HepG2 (cell line): Measurements from ENCODE around the gene E2F1. TPM values are rescaled to one million over a fixed set of nuclear protein-coding genes. Genes with fewer than 3 reads are reported as not detected.

ENCODE experiments used
- ATF7-NPFF ChIP-seq: sonication (generic); formaldehyde crosslinking; IDR thresholded peaks from 2 replicates; pipeline ENCODE4 v1.8.1; 2023; ENCODE audit warnings: mild to moderate bottlenecking, low read depth, missing genetic modification reagents, moderate library complexity
- EHMT2 ChIP-seq: fragments of 200-600 bp; sonication (generic); IDR thresholded peaks from 2 replicates; pipeline ENCODE4 v1.7.0; 2017; ENCODE audit warnings: antibody characterized with exemption, low read depth, low read length, borderline replicate concordance
- GLI4 ChIP-seq: sonication (generic); formaldehyde crosslinking; IDR thresholded peaks from 2 replicates; pipeline ENCODE4 v1.5.1; 2020; ENCODE audit warnings: missing genetic modification reagents, mild to moderate bottlenecking, moderate library complexity, borderline replicate concordance
- HNRNPK ChIP-seq: fragments of 200-400 bp; formaldehyde crosslinking; IDR thresholded peaks from 2 replicates; pipeline ENCODE4 v1.6.1; 2018; ENCODE audit warnings: low read length, low read depth, moderate library complexity, mild to moderate bottlenecking; ENCODE audit not compliant: poor library complexity, severe bottlenecking
- HOXA5 ChIP-seq: sonication (generic); formaldehyde crosslinking; IDR thresholded peaks from 2 replicates; pipeline ENCODE4 v1.4.0; 2020; ENCODE audit warnings: missing genetic modification reagents
- KLF16 ChIP-seq, 2 experiments: sonication (generic) in 1 of 2; formaldehyde crosslinking in 1 of 2; IDR thresholded peaks; 2 replicates each; pipeline versions ENCODE4 v1.6.1 to v1.8.0; 2016 to 2023; ENCODE audit warnings: missing genetic modification reagents in 2 of 2, missing compliant biosample characterization in 1 of 2
- MAFF ChIP-seq: IDR thresholded peaks from 2 replicates; pipeline ENCODE4 v1.6.1; 2011; ENCODE audit warnings: low read depth, low read length, improper control_type of control experiment
- MXI1 ChIP-seq: IDR thresholded peaks from 3 replicates; pipeline ENCODE4 v1.6.1; 2012; ENCODE audit warnings: low read depth, low read length, inconsistent platforms, borderline replicate concordance
- NFATC3 ChIP-seq: sonication (generic); formaldehyde crosslinking; IDR thresholded peaks from 2 replicates; pipeline ENCODE4 v1.5.1; 2020; ENCODE audit warnings: mild to moderate bottlenecking, missing genetic modification reagents
- NFE2L2 ChIP-seq: fragments of 150-350 bp; IDR thresholded peaks from 2 replicates; pipeline ENCODE4 v1.6.1; 2014; ENCODE audit warnings: low read length
- NR1H2 ChIP-seq: sonication (generic); formaldehyde crosslinking; IDR thresholded peaks from 2 replicates; pipeline ENCODE4 v1.8.1; 2022; ENCODE audit warnings: low read depth, missing genetic modification reagents, borderline replicate concordance
- SATB2 ChIP-seq: sonication (generic); formaldehyde crosslinking; IDR thresholded peaks from 2 replicates; pipeline ENCODE4 v1.5.0; 2020; ENCODE audit warnings: missing genetic modification reagents
- SP1 ChIP-seq, 2 experiments: fragments of 450-650 bp in 1 of 2; sonication (generic) in 1 of 2; formaldehyde crosslinking in 1 of 2; IDR thresholded peaks; 2 replicates each; pipeline versions ENCODE4 v1.4.0 to v1.6.1; 2016 to 2020; ENCODE audit warnings: missing genetic modification reagents in 1 of 2
- ZNF619 ChIP-seq: sonication (generic); formaldehyde crosslinking; IDR thresholded peaks from 2 replicates; pipeline ENCODE4 v1.4.0; 2020; ENCODE audit warnings: mild to moderate bottlenecking, missing genetic modification reagents
- ZNF777 ChIP-seq: sonication (generic); formaldehyde crosslinking; IDR thresholded peaks from 2 replicates; pipeline ENCODE4 v1.4.0; 2020; ENCODE audit warnings: missing genetic modification reagents
- ZNF883 ChIP-seq: sonication (generic); formaldehyde crosslinking; IDR thresholded peaks from 2 replicates; pipeline ENCODE4 v1.5.1; 2020; ENCODE audit warnings: mild to moderate bottlenecking, missing genetic modification reagents; ENCODE audit errors: not compliant biosample characterization
- polyA plus RNA-seq, 8 experiments: library from polyadenylated mRNA; depleted of rRNA in 3 of 8; stranded (reverse) in 7 of 8; unstranded in 1 of 8; fragments of >200 nt; fragmentation: Illumina TruSeq in 4 of 8; extraction: Trizol in 4 of 8; gene quantifications; 2 replicates each; pipeline versions ENCODE4 v1.2.1 to v1.2.3, GENCODE V29; 2011 to 2016; ENCODE audit warnings: low read depth in 4 of 8, missing spikeins in 1 of 8, mixed read lengths in 1 of 8; ENCODE audit not compliant: insufficient read depth in 1 of 8
- total RNA-seq, 5 experiments: library from RNA; depleted of rRNA; stranded (reverse); fragments of >200 nt; fragmentation: Illumina TruSeq; extraction: Trizol; gene quantifications; 2 replicates each; pipeline ENCODE4 v1.2.3, GENCODE V29; 2016; ENCODE audit warnings: low read depth in 1 of 5
- TF ChIP-seq, protein P1 (sequence below): sonication (generic); formaldehyde crosslinking; IDR thresholded peaks from 2 replicates; pipeline ENCODE4 v1.9.0; 2022; ENCODE audit warnings: missing genetic modification reagents, mild to moderate bottlenecking, borderline replicate concordance
- TF ChIP-seq, protein P2 (sequence below): IDR thresholded peaks from 2 replicates; pipeline ENCODE4 v1.6.1; 2018; ENCODE audit warnings: missing genetic modification reagents, mild to moderate bottlenecking, missing compliant biosample characterization
- TF ChIP-seq, protein P3 (sequence below): sonication (generic); formaldehyde crosslinking; IDR thresholded peaks from 2 replicates; pipeline ENCODE4 v1.5.0; 2020; ENCODE audit warnings: mild to moderate bottlenecking, missing genetic modification reagents
- TF ChIP-seq, protein P4 (sequence below): sonication (generic); formaldehyde crosslinking; IDR thresholded peaks from 2 replicates; pipeline ENCODE4 v1.4.0; 2020; ENCODE audit warnings: missing genetic modification reagents; ENCODE audit errors: not compliant biosample characterization

E2F1 gene
- total and polyA plus RNA-seq, 2 of the 13 experiments (the other 11 are each of a cell fraction or from before 2014, with no cell fraction given) = 25.5 to 39.4 TPM

DNA sequence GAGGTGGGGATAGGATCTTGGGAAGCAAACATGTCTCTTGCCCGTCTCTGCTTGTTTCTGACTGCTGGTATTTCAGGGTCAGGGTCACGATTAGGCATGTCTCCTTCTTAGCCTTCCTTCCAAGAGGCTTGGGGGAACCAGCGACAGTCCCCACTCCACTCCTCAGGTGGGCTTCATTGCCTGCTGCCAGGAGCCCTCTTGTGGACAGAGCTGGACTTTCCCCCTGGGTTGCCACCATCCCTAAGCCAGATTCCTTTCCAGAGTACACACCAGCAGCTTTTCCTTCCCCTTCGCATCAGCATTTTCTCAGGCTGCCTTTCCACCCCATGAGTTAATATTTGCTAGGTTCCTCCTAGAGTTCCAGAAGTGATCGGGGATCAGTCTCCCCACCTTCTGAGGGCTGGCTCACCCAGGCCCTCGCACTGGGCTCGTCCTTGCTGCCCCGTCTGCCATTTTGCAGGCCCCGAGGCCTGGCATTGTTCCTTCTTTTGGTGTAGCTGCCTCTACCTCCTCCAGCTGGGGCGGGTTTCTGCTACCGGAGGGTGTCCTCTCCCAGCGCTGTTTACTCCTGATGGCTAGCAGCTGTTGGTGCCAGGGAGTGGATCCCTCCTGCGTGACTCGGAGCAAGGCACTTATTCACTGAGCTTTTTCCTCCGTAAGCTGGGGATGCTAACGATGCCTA is 32.8 kb downstream of the E2F1 start (continued):
- TF ChIP-seq, protein P1, sequence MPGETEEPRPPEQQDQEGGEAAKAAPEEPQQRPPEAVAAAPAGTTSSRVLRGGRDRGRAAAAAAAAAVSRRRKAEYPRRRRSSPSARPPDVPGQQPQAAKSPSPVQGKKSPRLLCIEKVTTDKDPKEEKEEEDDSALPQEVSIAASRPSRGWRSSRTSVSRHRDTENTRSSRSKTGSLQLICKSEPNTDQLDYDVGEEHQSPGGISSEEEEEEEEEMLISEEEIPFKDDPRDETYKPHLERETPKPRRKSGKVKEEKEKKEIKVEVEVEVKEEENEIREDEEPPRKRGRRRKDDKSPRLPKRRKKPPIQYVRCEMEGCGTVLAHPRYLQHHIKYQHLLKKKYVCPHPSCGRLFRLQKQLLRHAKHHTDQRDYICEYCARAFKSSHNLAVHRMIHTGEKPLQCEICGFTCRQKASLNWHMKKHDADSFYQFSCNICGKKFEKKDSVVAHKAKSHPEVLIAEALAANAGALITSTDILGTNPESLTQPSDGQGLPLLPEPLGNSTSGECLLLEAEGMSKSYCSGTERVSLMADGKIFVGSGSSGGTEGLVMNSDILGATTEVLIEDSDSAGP (CRISPR knock-in tag) = peak; percentile 45; the same call in 1 of the 2 replicates
- TF ChIP-seq NR1H2 (CRISPR knock-in tag) (no peak), KLF16 (CRISPR knock-in tag; IDR thresholded peaks at IDR 0.05) (no peak), ZNF619 (CRISPR knock-in tag) (no peak), ZNF883 (CRISPR knock-in tag) (peak; percentile 70), HOXA5 (no peak), SATB2 (CRISPR knock-in tag) (no peak), ATF7-NPFF (CRISPR knock-in tag) (peak; percentile 58; the same call in 1 of the 2 replicates), NFATC3 (CRISPR knock-in tag) (0 out of 2 replicates have a peak, but pooled peaks have one; percentile 19), ZNF777 (CRISPR knock-in tag) (no peak), GLI4 (CRISPR knock-in tag) (no peak), NFE2L2 (no peak), HNRNPK (no peak), MAFF (peak; percentile 69), EHMT2 (no peak), MXI1 (no peak), SP1 (IDR thresholded peaks at IDR 0.05) (no peak), SP1 (CRISPR knock-in tag; IDR thresholded peaks at IDR 0.05) (no peak)
- TF ChIP-seq, protein P2, sequence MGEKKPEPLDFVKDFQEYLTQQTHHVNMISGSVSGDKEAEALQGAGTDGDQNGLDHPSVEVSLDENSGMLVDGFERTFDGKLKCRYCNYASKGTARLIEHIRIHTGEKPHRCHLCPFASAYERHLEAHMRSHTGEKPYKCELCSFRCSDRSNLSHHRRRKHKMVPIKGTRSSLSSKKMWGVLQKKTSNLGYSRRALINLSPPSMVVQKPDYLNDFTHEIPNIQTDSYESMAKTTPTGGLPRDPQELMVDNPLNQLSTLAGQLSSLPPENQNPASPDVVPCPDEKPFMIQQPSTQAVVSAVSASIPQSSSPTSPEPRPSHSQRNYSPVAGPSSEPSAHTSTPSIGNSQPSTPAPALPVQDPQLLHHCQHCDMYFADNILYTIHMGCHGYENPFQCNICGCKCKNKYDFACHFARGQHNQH (CRISPR knock-in tag) = peak; percentile 63
- TF ChIP-seq, protein P3, sequence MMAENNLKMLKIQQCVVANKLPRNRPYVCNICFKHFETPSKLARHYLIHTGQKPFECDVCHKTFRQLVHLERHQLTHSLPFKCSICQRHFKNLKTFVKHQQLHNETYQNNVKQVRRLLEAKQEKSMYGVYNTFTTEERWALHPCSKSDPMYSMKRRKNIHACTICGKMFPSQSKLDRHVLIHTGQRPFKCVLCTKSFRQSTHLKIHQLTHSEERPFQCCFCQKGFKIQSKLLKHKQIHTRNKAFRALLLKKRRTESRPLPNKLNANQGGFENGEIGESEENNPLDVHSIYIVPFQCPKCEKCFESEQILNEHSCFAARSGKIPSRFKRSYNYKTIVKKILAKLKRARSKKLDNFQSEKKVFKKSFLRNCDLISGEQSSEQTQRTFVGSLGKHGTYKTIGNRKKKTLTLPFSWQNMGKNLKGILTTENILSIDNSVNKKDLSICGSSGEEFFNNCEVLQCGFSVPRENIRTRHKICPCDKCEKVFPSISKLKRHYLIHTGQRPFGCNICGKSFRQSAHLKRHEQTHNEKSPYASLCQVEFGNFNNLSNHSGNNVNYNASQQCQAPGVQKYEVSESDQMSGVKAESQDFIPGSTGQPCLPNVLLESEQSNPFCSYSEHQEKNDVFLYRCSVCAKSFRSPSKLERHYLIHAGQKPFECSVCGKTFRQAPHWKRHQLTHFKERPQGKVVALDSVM (CRISPR knock-in tag) = peak; percentile 13; the same call in 1 of the 2 replicates
- TF ChIP-seq, protein P4, sequence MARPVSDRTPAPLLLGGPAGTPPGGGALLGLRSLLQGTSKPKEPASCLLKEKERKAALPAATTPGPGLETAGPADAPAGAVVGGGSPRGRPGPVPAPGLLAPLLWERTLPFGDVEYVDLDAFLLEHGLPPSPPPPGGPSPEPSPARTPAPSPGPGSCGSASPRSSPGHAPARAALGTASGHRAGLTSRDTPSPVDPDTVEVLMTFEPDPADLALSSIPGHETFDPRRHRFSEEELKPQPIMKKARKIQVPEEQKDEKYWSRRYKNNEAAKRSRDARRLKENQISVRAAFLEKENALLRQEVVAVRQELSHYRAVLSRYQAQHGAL (CRISPR knock-in tag) = no peak
